SW 1271 (cell line): ENCODE measurements around the gene TRPM1.

ENCODE experiments used
- DNase-seq, 2 experiments: peaks; one replicate each; lab custom pipeline; 2025; lab: John Stamatoyannopoulos, UW

TRPM1 gene

DNA sequence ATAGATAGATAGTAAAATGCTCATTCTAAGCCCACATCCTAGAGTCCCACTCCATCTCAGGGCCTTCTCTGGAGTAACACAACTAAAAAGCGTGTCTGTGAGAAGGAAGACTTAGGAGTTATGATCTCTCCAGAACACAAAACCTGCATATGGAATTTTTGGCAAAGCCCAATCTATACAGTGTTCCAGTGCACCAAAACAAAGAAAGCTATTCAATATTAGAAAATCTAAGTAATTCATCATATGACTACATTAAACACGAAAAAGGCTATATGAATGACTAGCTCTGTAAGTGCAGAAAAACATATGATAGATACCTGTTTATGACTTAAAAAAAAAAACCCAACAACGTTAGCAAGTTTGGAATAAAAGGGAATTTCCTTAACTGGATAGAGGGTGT is 137.8 kb downstream of the TRPM1 start:
- no peak for DNase-seq

GRCh38 chr15:30962659-30963058 is 138.9 kb downstream of the TRPM1 start:
- no peak for DNase-seq

DNA sequence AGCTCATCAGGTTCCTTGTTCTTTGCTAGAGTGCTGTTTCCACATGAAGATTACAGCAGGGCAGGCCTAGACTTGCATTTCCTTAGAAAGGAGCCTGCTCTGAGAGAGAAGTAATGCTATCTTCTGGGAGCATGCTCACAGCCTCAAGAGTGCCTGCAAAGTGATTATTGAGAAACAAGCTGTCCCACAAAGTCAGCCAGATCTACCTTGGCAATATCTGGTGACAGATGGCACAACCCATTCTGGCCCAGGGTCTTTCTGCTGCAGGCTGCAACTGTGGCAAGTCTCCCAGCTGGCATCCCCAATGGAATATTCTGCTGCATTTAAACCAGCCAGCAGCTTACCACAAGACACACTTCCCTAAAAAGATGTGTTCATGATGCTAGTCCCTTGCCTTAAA is 139.4 kb downstream of the TRPM1 start:
- no peak for DNase-seq

- no peak for DNase-seq
Observed at GRCh38 chr15:30958219-30958618, 143.3 kb downstream of the TRPM1 start.

GRCh38 chr15:30956216-30957124 is 145.1 kb downstream of the TRPM1 start:
- DNase-seq: no peak

DNA sequence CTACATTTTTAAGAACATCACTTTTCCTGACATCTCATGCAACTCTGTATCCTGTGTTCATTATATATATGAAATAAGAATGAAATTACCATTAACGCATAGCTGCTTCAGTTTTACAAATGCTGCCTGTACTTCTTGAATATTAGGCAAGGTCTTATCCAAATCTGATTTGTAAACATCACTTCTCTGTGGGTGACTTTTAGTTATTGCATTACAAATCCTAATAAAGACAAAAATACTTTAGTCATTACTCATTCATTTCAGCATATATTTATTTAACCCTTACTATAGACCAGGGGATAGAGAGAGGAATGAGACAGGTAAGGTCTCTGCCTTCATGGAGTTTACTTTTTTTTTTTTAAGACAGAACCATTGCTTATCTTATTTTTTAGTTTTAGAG is 146.9 kb downstream of the TRPM1 start:
- DNase-seq: no peak

DNA sequence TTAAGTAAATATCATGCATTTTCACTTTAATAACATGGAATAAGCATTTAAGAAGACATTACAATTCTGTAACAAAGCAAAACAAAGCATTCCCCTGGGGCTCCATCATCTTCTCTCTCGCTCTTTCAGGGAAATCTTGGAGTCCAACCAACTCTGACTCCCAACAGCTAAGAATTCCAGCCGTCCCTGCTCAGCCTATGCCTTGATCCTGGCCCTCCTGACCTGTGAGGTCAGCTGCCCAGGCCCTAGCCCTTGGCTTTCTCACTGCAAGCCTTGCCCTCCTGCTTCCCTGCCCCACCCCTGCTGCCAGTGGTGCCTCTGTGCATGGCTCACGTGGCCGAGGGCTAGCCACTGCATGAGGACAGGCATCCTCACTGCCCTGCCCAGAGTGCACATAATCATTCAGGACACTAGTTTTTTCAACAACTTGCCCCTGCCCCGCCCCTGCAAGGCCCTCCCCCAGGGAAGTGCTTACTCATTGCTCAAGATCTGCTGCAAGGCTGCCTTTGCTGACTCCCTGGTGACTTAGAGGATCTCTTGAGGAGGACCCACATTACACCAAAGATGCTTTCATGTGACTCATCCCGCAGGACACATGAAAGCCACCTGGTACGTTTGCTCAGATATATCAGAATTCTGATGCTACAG is 147.7 kb downstream of the TRPM1 start:
- DNase-seq: peak; percentile 61 to 64

- no peak for DNase-seq
Observed at GRCh38 chr15:30953183-30953582, 148.3 kb downstream of the TRPM1 start.
